ENCODE measurements around the gene ARMS2. TPM values are rescaled to one million over a fixed set of nuclear protein-coding genes. Genes with fewer than 3 reads are reported as not detected.

ARMS2 gene
- total RNA-seq, 1 experiment from 2014 or later: not detected

- TF ChIP-seq FOXP1 (CRISPR knock-in tag; IDR thresholded peaks at IDR 0.05; ENCODE audit: borderline replicate concordance) (no peak), SMAD4 (CRISPR knock-in tag; IDR thresholded peaks at IDR 0.05) (no peak)
Observed at GRCh38 chr10:122464586-122464985, 10.1 kb downstream of the ARMS2 start (continued).

GRCh38 chr10:122465401-122466040 lies 11.1 kb downstream of the ARMS2 start:
- Mint-ChIP-seq H3K9me3 (no peaks in the 10 kb centered on the region), H3K4me1 (peaks cover 22% of the 10 kb centered on the region), H3K27ac (no peak overlapping the region), H3K27me3 (ENCODE audit: low read depth) (peaks cover 43% of the 10 kb centered on the region), H3K4me3 (no peak overlapping the region), H3K36me3 (no peaks in the 10 kb centered on the region)
- POLR2A ChIA-PET: no interaction called here
- DNase-seq (ENCODE audit: low spot score) (no peak), ATAC-seq (no peak)
- CTCF ChIA-PET: interaction anchor here (0.6 to 1.3 kb wide), 2 partner anchors 18 to 100 kb away, joined by 3 read pairs; no protein-coding TSS in a partner anchor
- TF ChIP-seq ZBTB21 (CRISPR knock-in tag; IDR thresholded peaks at IDR 0.05; ENCODE audit: borderline replicate concordance): no peak
- no peak for TF ChIP-seq ERG (CRISPR knock-in tag; IDR thresholded peaks at IDR 0.05)
- TF ChIP-seq AR (CRISPR knock-in tag; IDR thresholded peaks at IDR 0.05): no peak
- TF ChIP-seq MAX (CRISPR knock-in tag; IDR thresholded peaks at IDR 0.05): no peak
- TF ChIP-seq ZNF281 (CRISPR knock-in tag; IDR thresholded peaks at IDR 0.05): no peak
- TF ChIP-seq ATF2 (CRISPR knock-in tag; IDR thresholded peaks at IDR 0.05; ENCODE audit: borderline replicate concordance, low read depth): no peak
- no peak for TF ChIP-seq ZNF232 (CRISPR knock-in tag; IDR thresholded peaks at IDR 0.05)
- TF ChIP-seq ZNF425 (CRISPR knock-in tag; conservative IDR thresholded peaks at IDR 0.05): no peak
- TF ChIP-seq CREM (CRISPR knock-in tag; IDR thresholded peaks at IDR 0.05): no peak
- TF ChIP-seq ZNF671 (CRISPR knock-in tag; IDR thresholded peaks at IDR 0.05): no peak
- no peak for TF ChIP-seq OVOL2 (CRISPR knock-in tag; IDR thresholded peaks at IDR 0.05; ENCODE audit: borderline replicate concordance)
- TF ChIP-seq RORB (CRISPR knock-in tag; IDR thresholded peaks at IDR 0.05): no peak
- TF ChIP-seq FOXJ3 (CRISPR knock-in tag; IDR thresholded peaks at IDR 0.05; ENCODE audit: borderline replicate concordance): no peak
- no peak for TF ChIP-seq IRF1 (CRISPR knock-in tag; IDR thresholded peaks at IDR 0.05)
- no peak for TF ChIP-seq HMGA2 (CRISPR knock-in tag; IDR thresholded peaks at IDR 0.05)
